Measurements from ENCODE around the gene ADSL. TPM values are rescaled to one million over a fixed set of nuclear protein-coding genes. Genes with fewer than 3 reads are reported as not detected.

The ADSL gene
- total and polyA plus RNA-seq, 2 donors (not counting 1 experiment from before 2014, with no cell fraction given): 61.0 to 63.8 TPM

- Mint-ChIP-seq H3K4me3 (peak overlapping the region; percentile 82), H3K27ac (peak overlapping the region; percentile 94), H3K4me1 (peaks cover 87% of the 10 kb centered on the region), H3K9me3 (ENCODE audit: insufficient read depth) (no peaks in the 10 kb centered on the region), H3K27me3 (no peaks in the 10 kb centered on the region)
- Histone ChIP-seq H3K36me3 (replicated peaks in 1 of 2; ENCODE audit: control extremely low read depth in 1 of 2, control insufficient read depth in 1 of 2, extremely low read depth in 1 of 2, insufficient read depth in 2 of 2, low read length in 1 of 2) (peaks cover 2 to 35% of the 10 kb centered on the region in 2 experiments), H3K4me3 (ENCODE audit: control extremely low read depth in 1 of 5, extremely low read depth in 1 of 5, insufficient read depth in 1 of 5, low read depth in 2 of 5, low read length in 4 of 5) (peak overlapping the region; percentile 6 to 44 (median 32)), H2AFZ (ENCODE audit: insufficient read depth, low read depth, low read length, poor library complexity, severe bottlenecking) (no peak overlapping the region), H4K20me1 (ENCODE audit: control insufficient read depth, insufficient read depth, low read length, poor library complexity, severe bottlenecking) (peaks cover 5% of the 10 kb centered on the region), H3K79me2 (ENCODE audit: control insufficient read depth, insufficient read depth, low read length) (peaks cover 52% of the 10 kb centered on the region), H3K27ac (ENCODE audit: low read length in 2 of 2) (peak overlapping the region; percentile 61 to 69), H3K9me3 (ENCODE audit: control extremely low read depth in 1 of 3, control insufficient read depth in 2 of 3, insufficient read depth in 1 of 3, low read length in 2 of 3) (no peaks in the 10 kb centered on the region), H3K27me3 (replicated peaks in 1 of 4; ENCODE audit: control extremely low read depth in 1 of 4, control insufficient read depth in 3 of 4, insufficient read depth in 4 of 4, low read length in 3 of 4) (no peaks in the 10 kb centered on the region), H3K4me1 (ENCODE audit: control insufficient read depth in 2 of 2, insufficient read depth in 2 of 2, low read length in 2 of 2) (peaks cover 83 to 99% of the 10 kb centered on the region in 2 donors), H3K9ac (ENCODE audit: low read length) (peak overlapping the region; percentile 48), H3K4me2 (replicated peaks; ENCODE audit: low read depth, low read length, poor library complexity, severe bottlenecking) (peak overlapping the region; percentile 79)
- POLR2A ChIA-PET: interaction anchor here (1.0 to 2.4 kb wide), 5 partner anchors 19 to 66 kb away, joined by 3 to 7 read pairs (median 3); partner anchors contain the start of gene SGSM3
- intact Hi-C loops (cut with micrococcal nuclease): loop anchor here (1.0 to 2.0 kb wide), 12 partner anchors 22 to 462 kb away; partner anchors contain the start of genes MRTFA and SGSM3
- 8% methylated on average over 8 of the region's 12 CpGs for WGBS (ENCODE audit: insufficient coverage)
- peak; percentile 82 for TF ChIP-seq CTCF (IDR thresholded peaks at IDR 0.05)
- no peak for TF ChIP-seq EZH2 (IDR thresholded peaks at IDR 0.05; ENCODE audit: borderline replicate concordance, insufficient read depth, low read depth, low read length, poor library complexity, severe bottlenecking)
- ATAC-seq (ENCODE audit: low read depth) (peak; percentile 67), DNase-seq (peak; percentile 84)
- CTCF ChIA-PET: interaction anchor here (0.6 to 11.5 kb wide), 59 partner anchors 10 to 462 kb away, joined by 3 to 232 read pairs (median 6); partner anchors contain the start of genes MRTFA, SGSM3 and XPNPEP3
Observed at GRCh38 chr22:40436505-40437431, 90.5 kb downstream of the ADSL start.

Other genes with a start within 250 kb of the ADSL start
- 210 and 248 TPM in 2 replicates for gene TNRC6B, start 168.6 kb upstream of the ADSL start, total RNA-seq
- 28.8 and 34.1 TPM in 2 replicates for gene TNRC6B, start 168.6 kb upstream of the ADSL start, polyA plus RNA-seq
- gene SGSM3, start 24.1 kb downstream of the ADSL start, total RNA-seq: 143 and 150 TPM in 2 replicates
- gene SGSM3, start 24.1 kb downstream of the ADSL start, polyA plus RNA-seq: 484 and 652 TPM in 2 replicates

Data from B cell (primary cell).